Iris pigment epithelial cell (primary cell): ENCODE measurements around the gene KLHL36.

Source experiments
- DNase-seq: peaks from one replicate; pipeline ENCODE4 v3.0.0-alpha.2; 2011; ENCODE audit warnings: low read depth

Gene KLHL36

GRCh38 chr16:84647828-84648594 is at the start of gene KLHL36:
TSS of gene KLHL36 (plus strand) at chr16:84648511. CDS start at chr16:84650868, 2,357 bp downstream.
- DNase-seq, result peak; percentile 18

GRCh38 chr16:84599521-84600202 is 48.6 kb upstream of the KLHL36 start:
- peak; percentile 88 for DNase-seq

GRCh38 chr16:84600343-84601229 is 47.7 kb upstream of the KLHL36 start:
- DNase-seq, result peak; percentile 49

- DNase-seq, result peak; percentile 99
These were observed 45.0 kb upstream of the KLHL36 start for GRCh38 chr16:84603140-84603816.

GRCh38 chr16:84603940-84604339 is 44.4 kb upstream of the KLHL36 start:
- no peak for DNase-seq

GRCh38 chr16:84604477-84605013 is 43.8 kb upstream of the KLHL36 start:
- no peak for DNase-seq

- DNase-seq, result peak; percentile 44
These were observed 42.9 kb upstream of the KLHL36 start for GRCh38 chr16:84605339-84605848.

- no peak for DNase-seq
These were observed 42.0 kb upstream of the KLHL36 start for GRCh38 chr16:84606081-84606875.

- DNase-seq, result no peak
These were observed 41.2 kb upstream of the KLHL36 start for GRCh38 chr16:84607061-84607460.

GRCh38 chr16:84607694-84608093 is 40.6 kb upstream of the KLHL36 start:
- DNase-seq, result no peak

- no peak for DNase-seq
These were observed 40.0 kb upstream of the KLHL36 start for GRCh38 chr16:84608282-84608681.

GRCh38 chr16:84609563-84610177 is 38.6 kb upstream of the KLHL36 start:
- DNase-seq, result no peak

- no peak for DNase-seq
These were observed 37.9 kb upstream of the KLHL36 start for GRCh38 chr16:84610376-84610775.

- DNase-seq, result peak; percentile 77
These were observed 37.3 kb upstream of the KLHL36 start for GRCh38 chr16:84611041-84611440.

GRCh38 chr16:84612686-84613085 is 35.6 kb upstream of the KLHL36 start:
- no peak for DNase-seq

- DNase-seq, result no peak
These were observed 34.8 kb upstream of the KLHL36 start for GRCh38 chr16:84613408-84614072.

- DNase-seq, result no peak
These were observed 34.2 kb upstream of the KLHL36 start for GRCh38 chr16:84614073-84614459.

GRCh38 chr16:84614623-84614967 is 33.7 kb upstream of the KLHL36 start:
- no peak for DNase-seq

- DNase-seq, result no peak
These were observed 33.1 kb upstream of the KLHL36 start for GRCh38 chr16:84614968-84615813.
